ENCODE data around the gene LYL1.

The LYL1 gene

DNA sequence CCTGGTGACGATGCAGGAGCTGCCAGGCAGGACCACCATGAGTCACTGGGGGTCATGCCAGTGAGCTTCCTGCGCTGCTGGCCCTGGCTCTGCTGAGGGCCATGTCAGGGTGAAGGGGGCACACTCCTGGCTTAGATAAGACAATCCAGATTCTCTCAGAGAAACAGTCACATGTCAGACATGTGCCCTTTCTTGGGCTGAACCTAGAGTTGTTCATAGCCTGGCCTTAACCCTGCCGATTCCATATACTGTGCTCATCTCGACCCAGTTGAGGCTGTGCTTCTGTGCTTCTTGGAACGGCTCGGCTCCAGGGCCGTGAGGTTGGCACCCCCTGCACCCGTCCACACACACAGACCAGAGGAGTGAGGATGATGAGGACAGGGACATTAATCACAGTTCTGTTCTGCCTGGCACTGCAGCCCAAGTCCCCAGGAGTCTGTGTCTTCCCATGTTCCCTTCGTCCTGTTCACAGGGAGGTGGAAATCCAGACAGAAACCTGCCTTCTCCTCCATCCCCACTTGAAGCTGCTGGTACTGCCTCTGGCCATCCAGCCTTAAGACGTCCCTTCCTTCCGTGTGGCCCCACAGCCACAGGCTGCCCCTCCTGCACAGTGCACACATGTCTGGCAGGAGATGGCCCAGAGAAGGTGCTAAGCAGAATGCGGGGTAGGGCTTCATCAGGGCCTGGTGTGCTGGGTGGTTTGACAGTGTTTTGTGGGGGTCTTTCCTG is 50.0 kb downstream of the LYL1 start:
- H3K36me3 Mint-ChIP-seq (ENCODE audit: low read depth) = peaks cover 4% of the 10 kb centered on the region
- no peak for TF ChIP-seq CTCF (IDR thresholded peaks at IDR 0.05; ENCODE audit: unreplicated experiment in 3 of 3)
- peak overlapping the region; percentile 98 to 99 (median 99) for H3K27ac Mint-ChIP-seq
- H3K27me3 Mint-ChIP-seq (ENCODE audit: low read depth) = peaks cover 49% of the 10 kb centered on the region
- H3K4me1 Mint-ChIP-seq = peaks cover 76% of the 10 kb centered on the region
- H3K4me3 Mint-ChIP-seq = peak overlapping the region; percentile 21 to 77 (median 75)
- H3K9me3 Mint-ChIP-seq = no peaks in the 10 kb centered on the region

DNA sequence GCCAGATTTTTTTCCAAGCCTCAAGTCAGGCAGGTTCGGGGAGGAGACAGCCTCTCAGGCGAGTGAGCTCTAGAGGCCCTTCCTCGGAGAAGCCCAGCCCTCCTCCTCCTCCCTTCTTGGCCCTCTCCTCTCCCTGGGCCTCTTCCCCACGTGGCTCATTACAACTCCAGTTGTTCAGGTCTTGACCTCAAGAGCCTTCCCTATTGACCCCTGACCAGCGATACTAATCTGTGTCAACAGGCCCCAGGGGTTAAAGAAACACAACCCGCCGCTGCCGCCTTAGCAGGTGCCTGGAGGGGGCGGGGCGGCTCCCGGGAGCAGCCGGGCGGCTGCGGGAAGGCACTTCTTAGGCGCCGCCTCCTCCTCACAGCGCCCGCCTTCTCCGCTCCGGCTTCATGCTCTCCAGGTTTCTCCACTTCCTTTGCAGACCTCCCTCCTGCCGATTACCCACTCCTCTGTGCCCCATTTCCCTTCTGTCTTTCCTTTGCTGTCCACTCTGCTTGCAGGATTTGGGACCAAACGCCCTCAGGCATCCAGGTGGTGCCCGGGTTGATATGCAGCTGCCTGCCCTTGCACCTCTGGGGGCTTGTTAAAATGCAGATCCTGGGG is 51.0 kb downstream of the LYL1 start:
- no peak for TF ChIP-seq CTCF (IDR thresholded peaks at IDR 0.05; ENCODE audit: unreplicated experiment in 3 of 3)
- Mint-ChIP-seq H3K9me3 (no peaks in the 10 kb centered on the region), H3K4me3 (peak overlapping the region; percentile 48 to 65 (median 61)), H3K27me3 (ENCODE audit: low read depth) (peaks cover 58% of the 10 kb centered on the region), H3K4me1 (peaks cover 70% of the 10 kb centered on the region), H3K36me3 (ENCODE audit: low read depth) (peaks cover 4% of the 10 kb centered on the region), H3K27ac (peak overlapping the region; percentile 51 to 99 (median 60))

DNA sequence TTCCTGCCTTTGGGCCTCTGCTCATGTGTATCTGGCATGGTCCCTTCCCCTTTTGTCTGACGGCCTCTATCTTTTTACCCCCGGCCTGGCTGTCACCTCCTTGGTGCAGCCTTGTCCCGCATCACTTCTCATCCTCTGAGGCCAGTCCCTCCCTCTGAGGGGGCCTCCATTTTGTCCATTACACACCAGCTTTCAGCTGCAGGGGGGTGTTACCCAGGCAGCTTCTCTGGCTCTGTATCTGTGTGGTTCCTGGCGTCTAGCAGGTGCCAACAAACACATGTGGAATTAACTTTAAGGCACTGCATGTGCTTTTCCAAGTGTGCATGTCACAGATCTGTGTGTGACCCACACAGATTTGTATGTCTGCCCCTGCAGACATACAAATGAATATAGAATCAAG is 52.4 kb downstream of the LYL1 start:
- peaks cover 60% of the 10 kb centered on the region for H3K4me1 Mint-ChIP-seq
- peaks cover 63% of the 10 kb centered on the region for H3K27me3 Mint-ChIP-seq (ENCODE audit: low read depth)
- no peaks in the 10 kb centered on the region for H3K9me3 Mint-ChIP-seq
- H3K27ac Mint-ChIP-seq = peak overlapping the region in 2 of 3 experiments; percentile 11 to 99
- TF ChIP-seq CTCF (IDR thresholded peaks at IDR 0.05; ENCODE audit: unreplicated experiment in 3 of 3) = no peak
- no peak overlapping the region for H3K4me3 Mint-ChIP-seq
- H3K36me3 Mint-ChIP-seq (ENCODE audit: low read depth) = peaks cover 4% of the 10 kb centered on the region
